A549 (cell line): ENCODE measurements around the gene POLR1E. TPM values are rescaled to one million over a fixed set of nuclear protein-coding genes. Genes with fewer than 3 reads are reported as not detected.
"Not testable (repeated sequence)": the region's sequence is repeated elsewhere in the genome, so short reads cannot be mapped to it uniquely, and the experiment has no call there.

Experiments used
- ATAC-seq, 2 experiments: fragments of 200-7000 bp in 1 of 2; fragments of >200 bp in 1 of 2; cut with Nextera tagmentation in 1 of 2; cut with Tn5 transposase in 1 of 2; 3 replicates each; pipeline versions ENCODE4 v1.8.0 to v1.9.1; 2018 to 2020; ENCODE audit warnings: mild to moderate bottlenecking in 1 of 2, moderate library complexity in 1 of 2
- CTCF ChIA-PET: fragments of 300-600 bp; sonication (Branson Sonifier 250); formaldehyde crosslinking; extraction: SDS; loops from one replicate; lab custom pipeline; 2021; ENCODE audit warnings: antibody characterized with exemption, inconsistent platforms; lab: Yijun Ruan, JAX
- POLR2A ChIA-PET: fragments of 350-600 bp; formaldehyde crosslinking; extraction: SDS; loops from one replicate; lab custom pipeline; 2021; ENCODE audit warnings: antibody characterized with exemption, inconsistent platforms; lab: Yijun Ruan, JAX
- DNase-seq, 2 experiments: peaks; one replicate each; pipeline versions ENCODE4 v3.0.0 to v3.0.0-alpha.2; 2011 to 2016; ENCODE audit warnings: low read depth in 1 of 2, low spot score in 1 of 2
- FAIRE-seq: peaks from 2 replicates; lab custom pipeline; 2011; peaks lifted over from hg19 to GRCh38; lab: Jason Lieb, UNC
- H3K27ac ChIP-seq, 2 experiments: fragments of >200 bp; sonication (Bioruptor Twin); formaldehyde crosslinking; 3 replicates each; pipeline ENCODE4 v1.5.1; 2016 to 2017
- H3K4me1 ChIP-seq: fragments of >200 bp; sonication (Bioruptor Twin); formaldehyde crosslinking; 3 replicates; pipeline ENCODE4 v1.6.1; 2016
- H3K4me2 ChIP-seq: fragments of >200 bp; sonication (Bioruptor Twin); formaldehyde crosslinking; 3 replicates; pipeline ENCODE4 v1.6.1; 2016
- H3K4me3 ChIP-seq: fragments of >200 bp; sonication (Bioruptor Twin); formaldehyde crosslinking; 3 replicates; pipeline ENCODE4 v1.5.1; 2016
- H3K9me3 ChIP-seq: fragments of >200 bp; sonication (Bioruptor Twin); formaldehyde crosslinking; 3 replicates; pipeline ENCODE4 v1.6.1; 2016
- BCL3 ChIP-seq: fragments of >200 bp; sonication (Bioruptor Twin); formaldehyde crosslinking; IDR thresholded peaks from 3 replicates; pipeline ENCODE4 v1.6.1; 2016
- CEBPB ChIP-seq, 2 experiments: fragments of >200 bp in 1 of 2; sonication (Bioruptor Twin) in 1 of 2; formaldehyde crosslinking in 1 of 2; IDR thresholded peaks; 2 replicates each; pipeline ENCODE4 v1.6.1; 2012 to 2016
- CHD4 ChIP-seq: fragments of 200-600 bp; sonication (generic); IDR thresholded peaks from 2 replicates; pipeline ENCODE4 v1.6.1; 2016; ENCODE audit warnings: antibody characterized with exemption, mild to moderate bottlenecking, borderline replicate concordance
- FOSB ChIP-seq: fragments of 250-450 bp; sonication (Bioruptor Pico); IDR thresholded peaks from 2 replicates; pipeline ENCODE4 v1.5.0; 2020; ENCODE audit warnings: mild to moderate bottlenecking, moderate library complexity
- HMGXB4 ChIP-seq: fragments of 250-450 bp; sonication (Bioruptor Pico); IDR thresholded peaks from 2 replicates; pipeline ENCODE4 v1.5.0; 2021; ENCODE audit warnings: mild to moderate bottlenecking, moderate library complexity, borderline replicate concordance
- HOXB5 ChIP-seq: fragments of 250-450 bp; sonication (Bioruptor Pico); IDR thresholded peaks from 2 replicates; pipeline ENCODE4 v1.5.0; 2020; ENCODE audit warnings: mild to moderate bottlenecking, moderate library complexity
- JUN ChIP-seq, 2 experiments: fragments of >200 bp; sonication (Bioruptor Twin); formaldehyde crosslinking; IDR thresholded peaks; 2 replicates in 1 of 2; 3 replicates in 1 of 2; pipeline ENCODE4 v1.6.1; 2016 to 2017
- KDM1A ChIP-seq: fragments of 200-600 bp; sonication (generic); IDR thresholded peaks from 2 replicates; pipeline ENCODE4 v1.6.1; 2016; ENCODE audit warnings: low read depth, mild to moderate bottlenecking
- MAX ChIP-seq: IDR thresholded peaks from 2 replicates; pipeline ENCODE4 v1.6.1; 2012
- MAZ ChIP-seq: fragments of 150-350 bp; IDR thresholded peaks from 2 replicates; pipeline ENCODE4 v1.6.1; 2014; ENCODE audit warnings: antibody characterized with exemption, low read depth, low read length, borderline replicate concordance
- MYC ChIP-seq: IDR thresholded peaks from 2 replicates; pipeline ENCODE4 v1.6.1; 2012; ENCODE audit warnings: mild to moderate bottlenecking, inconsistent platforms, low read length, improper control_type of control experiment, borderline replicate concordance
- RARB ChIP-seq: fragments of 250-450 bp; sonication (Bioruptor Pico); IDR thresholded peaks from 2 replicates; pipeline ENCODE4 v1.8.0; 2021; ENCODE audit warnings: mild to moderate bottlenecking, moderate library complexity
- SREBF2 ChIP-seq: fragments of 450-650 bp; IDR thresholded peaks from 2 replicates; pipeline ENCODE4 v1.6.1; 2014; ENCODE audit warnings: mild to moderate bottlenecking, moderate library complexity
- ZFP36 ChIP-seq: fragments of 450-650 bp; IDR thresholded peaks from 2 replicates; pipeline ENCODE4 v1.6.1; 2014; ENCODE audit warnings: borderline replicate concordance; ENCODE audit not compliant: partially characterized antibody
- ZNF302 ChIP-seq: fragments of 250-450 bp; sonication (Bioruptor Pico); IDR thresholded peaks from 2 replicates; pipeline ENCODE4 v1.9.0; 2021; ENCODE audit warnings: inconsistent platforms, mild to moderate bottlenecking, moderate library complexity
- ZSCAN20 ChIP-seq: fragments of 250-450 bp; sonication (Bioruptor Pico); IDR thresholded peaks from 2 replicates; pipeline ENCODE4 v1.8.0; 2022; ENCODE audit warnings: mild to moderate bottlenecking, moderate library complexity
- WGBS: methylation state at CpG from one replicate; pipeline ENCODE4 v1.1.6; 2017; ENCODE audit errors: missing lambda C conversion rate; 5-methylcytosine and 5-hydroxymethylcytosine counted together
- polyA plus RNA-seq, 4 experiments: library from polyadenylated mRNA; depleted of rRNA in 3 of 4; stranded (reverse); fragments of >200 nt; fragmentation: RNase III in 1 of 4; extraction: RNeasy Plus Mini Kit Qiagen cat#74134 plus additional on column Dnase treatment in 1 of 4; gene quantifications; 2 replicates in 3 of 4; 3 replicates in 1 of 4; pipeline ENCODE4 v1.2.3, GENCODE V29; 2011 to 2017
- TF ChIP-seq, protein P1 (sequence below): fragments of 200-600 bp; sonication (generic); IDR thresholded peaks from 2 replicates; pipeline ENCODE4 v1.6.1; 2016; ENCODE audit warnings: antibody characterized with exemption, mild to moderate bottlenecking, moderate library complexity

The POLR1E gene
- polyA plus RNA-seq, 2 of the 4 experiments (the other 2 are of a cell fraction): 41.9 to 47.2 TPM

GRCh38 chr9:37466037-37466709, 19.6 kb upstream of the POLR1E start (continued):
- no peak for TF ChIP-seq ZFP36
- TF ChIP-seq RARB (CRISPR knock-in tag): peak; percentile 71; the same call in 1 of the 2 replicates
- TF ChIP-seq SREBF2: no peak
- TF ChIP-seq JUN (IDR thresholded peaks at IDR 0.05): peak; percentile 28 to 76; a peak in 3 of 5 replicates
- TF ChIP-seq BCL3: peak; percentile 83; the same call in 2 of the 3 replicates
- TF ChIP-seq ZNF302: no peak
- no peak for TF ChIP-seq CHD4
- TF ChIP-seq HMGXB4 (CRISPR knock-in tag): no peak
- TF ChIP-seq FOSB (CRISPR knock-in tag): peak; percentile 75; the same call in 1 of the 2 replicates
- no peak for TF ChIP-seq MAZ
- no peak for TF ChIP-seq ZSCAN20 (CRISPR knock-in tag)
- TF ChIP-seq HOXB5 (CRISPR knock-in tag): no peak; the same call in 1 of the 2 replicates
- TF ChIP-seq, protein P1, sequence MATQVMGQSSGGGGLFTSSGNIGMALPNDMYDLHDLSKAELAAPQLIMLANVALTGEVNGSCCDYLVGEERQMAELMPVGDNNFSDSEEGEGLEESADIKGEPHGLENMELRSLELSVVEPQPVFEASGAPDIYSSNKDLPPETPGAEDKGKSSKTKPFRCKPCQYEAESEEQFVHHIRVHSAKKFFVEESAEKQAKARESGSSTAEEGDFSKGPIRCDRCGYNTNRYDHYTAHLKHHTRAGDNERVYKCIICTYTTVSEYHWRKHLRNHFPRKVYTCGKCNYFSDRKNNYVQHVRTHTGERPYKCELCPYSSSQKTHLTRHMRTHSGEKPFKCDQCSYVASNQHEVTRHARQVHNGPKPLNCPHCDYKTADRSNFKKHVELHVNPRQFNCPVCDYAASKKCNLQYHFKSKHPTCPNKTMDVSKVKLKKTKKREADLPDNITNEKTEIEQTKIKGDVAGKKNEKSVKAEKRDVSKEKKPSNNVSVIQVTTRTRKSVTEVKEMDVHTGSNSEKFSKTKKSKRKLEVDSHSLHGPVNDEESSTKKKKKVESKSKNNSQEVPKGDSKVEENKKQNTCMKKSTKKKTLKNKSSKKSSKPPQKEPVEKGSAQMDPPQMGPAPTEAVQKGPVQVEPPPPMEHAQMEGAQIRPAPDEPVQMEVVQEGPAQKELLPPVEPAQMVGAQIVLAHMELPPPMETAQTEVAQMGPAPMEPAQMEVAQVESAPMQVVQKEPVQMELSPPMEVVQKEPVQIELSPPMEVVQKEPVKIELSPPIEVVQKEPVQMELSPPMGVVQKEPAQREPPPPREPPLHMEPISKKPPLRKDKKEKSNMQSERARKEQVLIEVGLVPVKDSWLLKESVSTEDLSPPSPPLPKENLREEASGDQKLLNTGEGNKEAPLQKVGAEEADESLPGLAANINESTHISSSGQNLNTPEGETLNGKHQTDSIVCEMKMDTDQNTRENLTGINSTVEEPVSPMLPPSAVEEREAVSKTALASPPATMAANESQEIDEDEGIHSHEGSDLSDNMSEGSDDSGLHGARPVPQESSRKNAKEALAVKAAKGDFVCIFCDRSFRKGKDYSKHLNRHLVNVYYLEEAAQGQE: no peak
- TF ChIP-seq KDM1A: 0 out of 2 replicates have a peak, but pooled peaks have one; percentile 20
- peak; percentile 71; the same call in 1 of the 2 replicates for TF ChIP-seq MYC
- TF ChIP-seq, all 56 proteins: peak for 14

DNA sequence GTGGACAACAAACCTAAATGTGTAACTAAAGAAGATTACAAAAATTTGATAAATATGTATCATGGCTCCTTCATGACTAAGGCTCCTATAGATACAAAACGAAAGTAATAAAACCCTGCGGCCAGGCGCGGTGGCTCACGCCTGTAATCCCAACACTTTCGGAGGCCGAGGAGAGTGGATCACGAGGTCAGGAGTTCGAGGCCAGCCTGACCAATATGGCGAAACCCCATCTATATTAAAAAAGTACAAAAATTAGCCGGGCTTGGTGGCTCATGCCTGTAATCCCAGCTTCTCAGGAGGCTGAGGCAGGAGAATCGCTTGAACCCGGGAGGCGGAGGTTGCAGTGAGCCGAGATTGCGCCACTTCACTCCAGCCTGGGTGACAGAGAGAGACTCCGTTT, 18.2 kb upstream of the POLR1E start:
- peak; percentile 42 to 68; a peak in 2 of 4 replicates for TF ChIP-seq CEBPB (IDR thresholded peaks at IDR 0.05)
- 0 out of 2 replicates have a peak, but pooled peaks have one; percentile 31 for TF ChIP-seq MAX
- CTCF ChIA-PET, POLR2A ChIA-PET, ATAC-seq, H3K9me3 ChIP-seq, FAIRE-seq: not testable (repeated sequence)
- Histone ChIP-seq H3K4me2 (peak overlapping the region; percentile 98), H3K27ac (peak overlapping the region; percentile 97 to 99), H3K4me1 (peaks cover 32% of the 10 kb centered on the region), H3K4me3 (peak overlapping the region; percentile 55)
- DNase-seq: peak in 1 of 2 experiments; percentile 67
- 16% methylated on average over 17 of the region's 17 CpGs for WGBS
